KMS-11 (cell line): Measurements from ENCODE around the gene ELL2.

Experiments
- H2AFZ ChIP-seq: fragments of 200-600 bp; sonication (generic); 2 replicates; pipeline ENCODE4 v1.6.1; 2016; ENCODE audit warnings: antibody characterized with exemption, mixed run types, low read depth
- H3K27ac ChIP-seq: fragments of 200-600 bp; sonication (generic); 2 replicates; pipeline ENCODE4 v1.6.1; 2016; ENCODE audit warnings: mild to moderate bottlenecking, mixed run types
- H3K27me3 ChIP-seq: fragments of 200-600 bp; sonication (generic); 2 replicates; pipeline ENCODE4 v1.6.1; 2017; ENCODE audit warnings: mild to moderate bottlenecking, low read depth, mixed run types, moderate library complexity; ENCODE audit not compliant: insufficient read depth
- H3K36me3 ChIP-seq: fragments of 200-600 bp; sonication (generic); 2 replicates; pipeline ENCODE4 v1.6.1; 2017; ENCODE audit warnings: mild to moderate bottlenecking, mixed run types; ENCODE audit not compliant: insufficient read depth
- H3K4me1 ChIP-seq: fragments of 200-600 bp; sonication (generic); 2 replicates; pipeline ENCODE4 v1.6.1; 2016; ENCODE audit warnings: mild to moderate bottlenecking, low read depth, mixed run types; ENCODE audit not compliant: poor library complexity, severe bottlenecking
- H3K4me2 ChIP-seq: fragments of 200-600 bp; sonication (generic); 2 replicates; pipeline ENCODE4 v1.7.0; 2016; ENCODE audit warnings: mild to moderate bottlenecking, mixed run types
- H3K4me3 ChIP-seq: fragments of 200-600 bp; sonication (generic); IDR thresholded peaks from 2 replicates; pipeline ENCODE4 v1.6.1; 2017; ENCODE audit warnings: low read depth, low read length, mixed read lengths; ENCODE audit not compliant: insufficient read depth
- H3K79me2 ChIP-seq: fragments of 200-600 bp; sonication (generic); 2 replicates; pipeline ENCODE4 v1.6.1; 2016; ENCODE audit warnings: low read depth, mixed run types; ENCODE audit not compliant: insufficient read depth
- H3K9ac ChIP-seq: fragments of 200-600 bp; sonication (generic); 2 replicates; pipeline ENCODE4 v1.6.1; 2016; ENCODE audit warnings: mild to moderate bottlenecking, mixed run types
- H4K20me1 ChIP-seq: fragments of 200-600 bp; sonication (generic); 2 replicates; pipeline ENCODE4 v1.6.1; 2016; ENCODE audit warnings: mild to moderate bottlenecking, mixed run types; ENCODE audit not compliant: insufficient read depth
- CTCF ChIP-seq: fragments of 200-600 bp; sonication (generic); conservative IDR thresholded peaks from 2 replicates; pipeline ENCODE4 v1.6.1; 2017; ENCODE audit warnings: low read depth, mild to moderate bottlenecking, antibody characterized with exemption, low read length, moderate library complexity, mixed read lengths

ELL2 gene

GRCh38 chr5:95835682-95836385 lies 125.8 kb downstream of the ELL2 start:
- peak overlapping the region; percentile 79; the same call in 1 of the 2 replicates for H3K27ac ChIP-seq

More at GRCh38 chr5:95835682-95836385, 125.8 kb downstream of the ELL2 start:
- Histone ChIP-seq H4K20me1 (no peaks in the 10 kb centered on the region), H3K4me2 (peak overlapping the region; percentile 79), H3K4me3 (no peak overlapping the region), H3K36me3 (no peaks in the 10 kb centered on the region), H3K79me2 (no peaks in the 10 kb centered on the region), H2AFZ (peak overlapping the region; percentile 39), H3K4me1 (peaks cover 39% of the 10 kb centered on the region), H3K27me3 (no peaks in the 10 kb centered on the region), H3K9ac (0 out of 2 replicates have a peak overlapping the region, but pooled peaks have one; percentile 70)
- no peak for TF ChIP-seq CTCF
